ES-I3 (cell line): ENCODE data around the gene WWOX.

ENCODE experiments used
- H3K36me3 ChIP-seq: 2 replicates; pipeline ENCODE4 v1.6.1; 2013; ENCODE audit warnings: mild to moderate bottlenecking, low read length, control low read depth, moderate library complexity; ENCODE audit not compliant: insufficient read depth
- H3K4me1 ChIP-seq: 2 replicates; pipeline ENCODE4 v1.6.1; 2013; ENCODE audit warnings: mild to moderate bottlenecking, control low read depth, low read length; ENCODE audit not compliant: insufficient read depth
- H3K9ac ChIP-seq: 2 replicates; pipeline ENCODE4 v1.6.1; 2013; ENCODE audit warnings: low read depth, mild to moderate bottlenecking, low read length, moderate library complexity
- H3K9me3 ChIP-seq: 2 replicates; pipeline ENCODE4 v1.6.1; 2013; ENCODE audit warnings: mild to moderate bottlenecking, low read length, moderate library complexity; ENCODE audit not compliant: control insufficient read depth, insufficient read depth

The WWOX gene

DNA sequence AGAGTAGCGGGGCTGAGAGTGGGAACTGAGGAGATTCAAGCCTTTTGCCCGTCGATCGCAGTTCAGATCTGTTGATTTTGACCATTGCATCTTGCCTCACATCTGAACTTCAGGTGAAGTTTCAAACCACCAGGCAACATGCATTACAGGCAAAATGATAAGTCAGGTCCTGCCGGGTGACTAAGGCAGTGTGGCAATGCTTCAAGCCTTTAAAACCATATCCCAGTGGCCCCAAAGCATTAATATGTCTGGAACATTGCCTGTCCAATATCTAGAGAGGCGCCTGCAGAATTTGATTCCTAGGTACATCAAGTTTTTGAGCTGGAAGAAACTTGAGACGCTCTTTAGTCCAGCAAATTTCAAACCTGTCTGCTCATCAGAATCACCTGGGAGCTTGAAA, 998.3 kb downstream of the WWOX start:
- Histone ChIP-seq H3K4me1 (peaks cover 12% of the 10 kb centered on the region; the same call in 1 of the 2 replicates), H3K9me3 (no peaks in the 10 kb centered on the region), H3K9ac (no peak overlapping the region), H3K36me3 (no peaks in the 10 kb centered on the region)

DNA sequence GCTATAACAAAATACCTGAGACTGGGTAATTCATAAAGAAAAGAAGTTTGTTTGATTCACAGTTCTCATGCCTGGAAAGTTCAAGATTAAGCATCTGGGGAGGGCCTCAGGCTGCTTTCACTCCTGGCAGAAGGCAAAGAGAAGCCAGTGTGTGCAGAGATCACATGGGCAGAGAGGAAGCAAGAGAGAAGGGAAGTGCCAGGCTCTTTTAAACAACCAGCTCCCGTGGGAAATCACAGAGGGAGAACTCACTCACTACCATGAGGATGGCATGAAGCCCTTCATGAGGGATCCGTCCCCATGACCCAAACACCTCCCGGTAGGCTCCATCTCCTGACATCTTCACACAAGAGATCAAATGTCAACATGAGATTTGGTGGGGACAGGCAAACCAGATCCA, 999.5 kb downstream of the WWOX start:
- Histone ChIP-seq H3K9ac (no peak overlapping the region), H3K36me3 (no peaks in the 10 kb centered on the region), H3K4me1 (peaks cover 8% of the 10 kb centered on the region; the same call in 1 of the 2 replicates), H3K9me3 (no peaks in the 10 kb centered on the region)

DNA sequence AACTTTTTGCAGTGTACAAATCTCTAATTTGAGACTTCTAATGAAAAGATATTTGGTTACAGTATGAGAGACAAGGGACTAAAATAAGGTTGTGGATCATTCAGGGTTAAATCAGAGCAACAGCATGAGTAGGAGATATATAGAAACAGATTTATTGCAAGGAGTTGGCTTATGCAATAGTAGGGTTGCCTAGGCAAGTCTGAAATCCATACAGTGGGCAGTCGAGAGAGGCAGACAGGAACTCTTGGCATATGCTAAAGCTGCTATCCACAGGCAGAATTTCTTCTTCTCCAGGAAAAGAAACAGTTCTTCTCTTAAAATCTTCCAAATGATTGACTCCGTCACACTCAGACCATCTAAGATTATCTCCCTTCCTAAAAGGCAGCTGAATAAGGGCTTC, 1000.3 kb downstream of the WWOX start:
- Histone ChIP-seq H3K4me1 (peaks cover 7% of the 10 kb centered on the region), H3K36me3 (no peaks in the 10 kb centered on the region), H3K9me3 (no peaks in the 10 kb centered on the region), H3K9ac (no peak overlapping the region)

DNA sequence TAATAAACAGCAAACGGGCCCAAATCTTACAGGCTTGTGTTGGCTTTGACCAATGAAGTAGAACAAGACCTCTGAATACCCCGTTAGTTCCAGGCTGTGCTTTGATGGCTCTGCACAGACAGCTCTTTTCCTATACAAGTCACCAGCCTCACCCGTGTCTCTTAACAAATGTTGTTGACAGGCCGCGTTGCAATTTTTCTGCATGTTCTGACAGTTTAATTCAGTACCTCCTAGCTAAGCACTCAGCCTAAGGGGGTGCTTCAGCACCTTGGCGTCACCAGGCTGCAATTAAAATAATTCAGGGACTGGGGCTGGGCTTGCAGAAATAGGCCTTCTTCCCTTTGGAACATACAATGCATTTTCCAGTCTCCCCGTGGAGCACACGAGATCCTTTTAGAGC, 1001.0 kb downstream of the WWOX start:
- peaks cover 7% of the 10 kb centered on the region for H3K4me1 ChIP-seq
- H3K36me3 ChIP-seq: no peaks in the 10 kb centered on the region
- H3K9me3 ChIP-seq: no peaks in the 10 kb centered on the region
- no peak overlapping the region for H3K9ac ChIP-seq

DNA sequence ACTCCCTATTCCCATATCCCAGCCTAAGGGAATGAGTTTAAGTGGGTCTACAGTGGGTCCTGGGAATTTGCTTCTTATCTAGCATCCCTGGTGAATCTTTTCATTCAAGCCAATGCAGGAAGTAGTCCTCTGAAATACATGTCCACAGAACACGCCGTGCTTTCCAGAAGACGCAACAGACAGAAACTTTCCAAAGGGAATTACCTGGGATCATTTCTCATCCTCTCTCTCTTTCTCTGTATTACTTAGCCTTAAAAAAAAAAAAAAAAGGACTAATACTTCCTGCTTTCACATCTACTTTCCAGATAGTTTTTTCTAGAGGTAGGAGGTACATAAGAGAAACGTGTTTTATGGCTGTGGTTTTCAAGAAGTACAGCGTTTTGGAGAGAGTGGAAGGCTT, 1002.0 kb downstream of the WWOX start:
- H3K4me1 ChIP-seq: peaks cover 7% of the 10 kb centered on the region

DNA sequence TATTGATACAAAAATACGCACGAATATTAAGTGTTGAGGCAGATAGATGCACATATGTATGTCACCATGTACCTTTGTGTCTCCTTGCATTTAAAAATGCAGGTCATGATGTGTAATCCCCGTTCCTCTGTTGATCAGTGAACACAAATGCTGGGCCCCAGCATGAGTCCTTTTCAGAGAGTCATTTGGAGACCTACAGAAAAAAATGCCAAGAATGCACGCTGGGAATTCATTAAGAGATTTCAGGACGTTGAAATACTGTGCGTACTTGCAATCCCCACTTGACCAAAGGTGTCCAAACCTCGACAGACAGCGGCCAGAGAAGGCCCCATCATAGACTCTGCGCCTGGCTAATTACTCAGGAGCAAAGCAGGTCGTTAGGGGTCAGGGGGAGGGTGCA, 1005.1 kb downstream of the WWOX start:
- H3K4me1 ChIP-seq: no peaks in the 10 kb centered on the region; the same call in 1 of the 2 replicates
- no peaks in the 10 kb centered on the region for H3K9me3 ChIP-seq
- H3K36me3 ChIP-seq: no peaks in the 10 kb centered on the region

More for the DNA sequence above, 1002.0 kb downstream of the WWOX start:
- no peaks in the 10 kb centered on the region for H3K9me3 ChIP-seq
- H3K36me3 ChIP-seq: no peaks in the 10 kb centered on the region
- no peak overlapping the region for H3K9ac ChIP-seq

DNA sequence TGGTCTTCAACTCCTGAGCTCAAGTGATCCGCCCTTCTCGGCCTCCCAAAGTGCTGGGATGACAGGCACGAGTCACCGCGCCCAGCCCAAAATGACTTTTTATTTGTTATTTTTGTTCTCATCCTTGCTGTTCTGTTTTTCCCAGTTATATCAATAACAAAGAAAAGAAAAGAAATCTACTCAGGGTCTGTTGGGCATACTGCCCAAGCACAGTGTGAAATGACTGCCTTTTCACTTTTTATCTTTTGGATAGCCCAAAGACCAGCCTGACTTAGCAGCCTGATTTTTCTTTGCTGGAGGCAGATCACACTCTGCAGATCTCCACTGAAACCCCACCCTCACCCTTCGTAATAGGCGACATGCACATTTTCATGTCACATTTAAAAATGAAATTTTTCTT, 1007.8 kb downstream of the WWOX start:
- H3K36me3 ChIP-seq: no peaks in the 10 kb centered on the region; the same call in 1 of the 2 replicates
- no peaks in the 10 kb centered on the region for H3K9me3 ChIP-seq
- no peak overlapping the region for H3K9ac ChIP-seq
- H3K4me1 ChIP-seq: no peaks in the 10 kb centered on the region; the same call in 1 of the 2 replicates

More for the DNA sequence above, 1005.1 kb downstream of the WWOX start:
- H3K9ac ChIP-seq: no peak overlapping the region

DNA sequence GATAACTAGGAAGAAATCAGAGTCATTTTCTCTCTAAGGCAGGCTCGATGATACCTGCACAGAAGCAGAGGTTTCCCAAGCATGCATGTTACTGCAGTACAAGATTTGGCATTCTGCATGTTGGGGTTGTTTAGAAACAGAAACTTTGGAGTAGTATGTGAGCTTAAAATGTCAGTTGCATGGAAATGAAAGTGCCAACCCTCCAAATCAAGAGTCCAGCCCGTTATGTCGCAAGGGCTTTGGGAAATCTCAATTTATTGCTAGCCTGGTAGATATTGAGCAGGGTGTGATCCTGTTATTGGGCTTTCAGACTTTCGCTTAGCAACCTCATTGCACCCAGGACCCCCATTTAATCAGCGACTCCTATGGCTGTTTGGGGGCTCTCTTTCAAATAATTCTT, 1010.3 kb downstream of the WWOX start:
- Histone ChIP-seq H3K9me3 (no peaks in the 10 kb centered on the region), H3K36me3 (no peaks in the 10 kb centered on the region; the same call in 1 of the 2 replicates), H3K9ac (no peak overlapping the region), H3K4me1 (no peaks in the 10 kb centered on the region)

DNA sequence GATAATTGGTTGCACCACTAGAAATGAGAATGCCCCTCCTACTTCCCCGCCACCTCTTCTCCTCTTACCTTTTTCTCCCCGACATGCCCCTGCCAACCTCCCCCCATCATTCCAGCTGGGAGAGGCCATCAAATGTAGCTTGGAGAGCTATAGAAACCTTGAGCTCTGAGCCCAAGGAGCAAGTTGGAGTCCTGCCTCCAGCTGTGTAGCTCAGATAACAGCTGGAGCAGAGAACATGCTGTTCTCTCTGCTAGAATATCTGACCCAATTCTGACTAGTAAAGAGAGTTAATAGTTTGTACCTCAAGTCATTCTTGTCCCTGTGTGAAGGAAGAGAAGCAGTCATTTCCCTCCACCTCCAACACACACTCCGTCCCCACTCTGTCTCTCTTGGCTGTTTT, 1010.8 kb downstream of the WWOX start:
- Histone ChIP-seq H3K9me3 (no peaks in the 10 kb centered on the region), H3K9ac (no peak overlapping the region), H3K36me3 (no peaks in the 10 kb centered on the region; the same call in 1 of the 2 replicates), H3K4me1 (no peaks in the 10 kb centered on the region)

DNA sequence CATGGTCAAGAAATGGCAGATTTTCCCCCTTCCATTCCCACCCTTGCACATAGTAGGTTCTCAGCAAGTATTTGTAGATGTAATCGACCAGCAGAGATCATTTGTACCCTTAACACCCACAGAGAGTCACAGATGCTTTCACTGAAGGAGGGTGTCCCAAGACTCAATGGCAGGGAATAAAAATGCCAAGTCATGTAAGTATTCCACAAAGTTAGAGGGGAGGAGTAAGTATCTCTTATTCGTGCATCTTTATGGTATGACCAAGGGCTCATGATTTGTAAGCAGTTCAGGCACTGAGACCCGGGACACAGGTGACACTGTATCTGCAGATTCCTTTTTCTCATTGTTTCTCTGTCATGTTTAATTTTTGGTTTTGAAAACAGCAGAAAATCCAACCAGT, 1011.5 kb downstream of the WWOX start:
- Histone ChIP-seq H3K4me1 (no peaks in the 10 kb centered on the region), H3K9ac (no peak overlapping the region), H3K9me3 (no peaks in the 10 kb centered on the region)

DNA sequence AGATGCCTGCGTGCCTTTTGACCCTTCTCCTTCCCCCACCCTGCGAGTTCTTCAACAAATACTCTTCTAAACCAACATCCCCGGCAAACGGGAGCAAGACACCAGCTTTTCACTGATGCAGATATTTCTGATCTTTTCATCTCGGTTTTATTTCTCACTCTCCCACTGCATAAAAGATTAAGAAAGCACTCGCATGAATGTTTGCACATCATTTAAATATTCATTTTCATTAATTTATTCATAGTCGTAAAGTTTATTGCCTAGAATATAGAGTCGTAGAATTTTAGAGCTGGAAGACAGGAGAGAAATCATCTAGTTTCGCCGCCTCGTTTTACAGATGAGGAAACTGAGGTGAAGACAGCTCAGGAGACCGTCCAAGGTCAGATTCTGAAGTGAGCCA, 1013.0 kb downstream of the WWOX start:
- Histone ChIP-seq H3K36me3 (no peaks in the 10 kb centered on the region; the same call in 1 of the 2 replicates), H3K9ac (no peak overlapping the region), H3K9me3 (no peaks in the 10 kb centered on the region), H3K4me1 (no peaks in the 10 kb centered on the region)

More for the DNA sequence above, 1011.5 kb downstream of the WWOX start:
- no peaks in the 10 kb centered on the region; the same call in 1 of the 2 replicates for H3K36me3 ChIP-seq

DNA sequence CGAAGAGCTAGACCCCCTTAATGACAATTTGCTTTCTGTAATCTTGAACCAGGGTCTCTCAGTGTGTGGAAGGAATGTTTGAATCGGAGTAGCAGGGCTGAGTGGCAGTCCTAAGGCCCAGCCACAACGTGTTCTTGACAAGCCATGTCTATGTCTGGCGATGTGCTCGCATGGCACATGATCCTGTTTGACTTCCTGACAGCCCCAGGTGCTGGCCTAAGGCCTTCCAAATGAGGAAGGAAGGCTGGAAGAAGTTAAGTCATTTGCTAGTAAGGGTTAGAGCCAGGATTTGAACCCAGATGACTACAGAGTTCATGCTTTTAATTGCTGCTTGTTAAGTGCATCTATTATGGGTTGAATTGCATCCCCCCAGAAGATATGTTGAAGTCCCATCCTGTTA, 1014.4 kb downstream of the WWOX start:
- H3K9me3 ChIP-seq: no peaks in the 10 kb centered on the region
- no peaks in the 10 kb centered on the region for H3K4me1 ChIP-seq
- no peak overlapping the region for H3K9ac ChIP-seq
- no peaks in the 10 kb centered on the region; the same call in 1 of the 2 replicates for H3K36me3 ChIP-seq

DNA sequence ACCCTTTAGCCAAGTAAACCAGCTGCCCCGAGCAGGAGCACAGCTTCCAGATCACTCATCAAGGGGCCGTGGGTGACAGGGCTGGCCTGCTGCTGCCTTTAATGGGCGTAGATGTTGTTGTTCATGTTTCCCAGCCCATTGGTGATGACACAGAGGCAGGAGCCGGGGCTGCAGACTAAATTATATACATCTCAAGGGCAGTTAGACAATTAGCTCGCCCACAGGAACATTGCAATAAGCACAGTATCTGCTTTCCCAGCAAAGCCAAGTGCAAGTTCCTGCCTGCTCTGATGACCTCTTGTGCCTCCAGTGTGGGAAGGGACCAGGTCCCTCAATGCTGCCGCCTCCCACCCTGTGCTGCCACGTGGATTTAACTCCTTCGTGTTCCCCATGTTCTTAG, 1015.3 kb downstream of the WWOX start:
- H3K9ac ChIP-seq: no peak overlapping the region
- H3K4me1 ChIP-seq: no peaks in the 10 kb centered on the region

DNA sequence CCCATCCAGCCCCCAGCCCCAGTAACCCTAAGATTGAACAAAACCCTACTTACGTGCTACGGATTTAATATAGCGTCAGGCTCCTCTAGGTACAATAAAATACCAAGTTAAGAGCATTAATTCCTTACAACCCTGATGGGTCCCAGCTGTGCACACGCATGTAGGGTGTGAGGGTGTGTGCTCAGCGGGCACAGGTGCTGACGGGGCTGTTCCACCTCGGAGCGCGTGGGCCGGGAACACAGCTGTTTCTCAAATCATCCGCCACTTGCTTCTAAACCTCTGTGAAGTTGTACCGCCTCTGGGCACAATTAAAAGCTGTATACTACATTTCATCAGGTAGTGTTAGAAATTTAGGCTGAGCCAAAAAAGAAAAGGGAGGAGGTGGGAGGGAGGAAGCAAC, 1022.5 kb downstream of the WWOX start:
- Histone ChIP-seq H3K9me3 (no peaks in the 10 kb centered on the region), H3K36me3 (no peaks in the 10 kb centered on the region), H3K9ac (no peak overlapping the region), H3K4me1 (no peaks in the 10 kb centered on the region)

More for the DNA sequence above, 1015.3 kb downstream of the WWOX start:
- H3K36me3 ChIP-seq: no peaks in the 10 kb centered on the region; the same call in 1 of the 2 replicates
- no peaks in the 10 kb centered on the region for H3K9me3 ChIP-seq

DNA sequence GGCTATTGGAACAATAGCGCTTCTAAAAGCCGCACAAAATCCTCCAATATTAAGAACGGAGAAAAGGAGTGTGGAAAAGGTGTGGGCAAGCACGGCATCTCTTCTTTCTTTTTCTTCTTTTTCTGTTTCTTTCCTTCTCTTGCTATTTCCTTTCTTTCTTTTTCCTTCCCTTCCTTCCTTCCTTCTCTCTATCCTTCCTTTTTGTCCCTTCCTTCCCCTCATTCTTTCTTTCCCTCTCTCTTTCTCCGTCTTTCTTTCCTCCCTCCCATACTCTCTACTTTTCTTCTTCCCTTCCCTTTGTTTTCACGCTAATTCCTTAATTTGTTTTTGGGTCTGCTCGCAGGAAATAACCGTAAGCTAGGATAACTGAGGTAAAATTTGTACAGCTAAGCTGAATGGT, 1022.9 kb downstream of the WWOX start:
- H3K36me3 ChIP-seq: no peaks in the 10 kb centered on the region
- H3K9ac ChIP-seq: no peak overlapping the region
- H3K4me1 ChIP-seq: no peaks in the 10 kb centered on the region
- no peaks in the 10 kb centered on the region for H3K9me3 ChIP-seq
